ENCODE measurements around the gene BMAL1.
"Not testable (repeated sequence)": the region's sequence is repeated elsewhere in the genome, so short reads cannot be mapped to it uniquely, and the experiment has no call there.

The BMAL1 gene

DNA sequence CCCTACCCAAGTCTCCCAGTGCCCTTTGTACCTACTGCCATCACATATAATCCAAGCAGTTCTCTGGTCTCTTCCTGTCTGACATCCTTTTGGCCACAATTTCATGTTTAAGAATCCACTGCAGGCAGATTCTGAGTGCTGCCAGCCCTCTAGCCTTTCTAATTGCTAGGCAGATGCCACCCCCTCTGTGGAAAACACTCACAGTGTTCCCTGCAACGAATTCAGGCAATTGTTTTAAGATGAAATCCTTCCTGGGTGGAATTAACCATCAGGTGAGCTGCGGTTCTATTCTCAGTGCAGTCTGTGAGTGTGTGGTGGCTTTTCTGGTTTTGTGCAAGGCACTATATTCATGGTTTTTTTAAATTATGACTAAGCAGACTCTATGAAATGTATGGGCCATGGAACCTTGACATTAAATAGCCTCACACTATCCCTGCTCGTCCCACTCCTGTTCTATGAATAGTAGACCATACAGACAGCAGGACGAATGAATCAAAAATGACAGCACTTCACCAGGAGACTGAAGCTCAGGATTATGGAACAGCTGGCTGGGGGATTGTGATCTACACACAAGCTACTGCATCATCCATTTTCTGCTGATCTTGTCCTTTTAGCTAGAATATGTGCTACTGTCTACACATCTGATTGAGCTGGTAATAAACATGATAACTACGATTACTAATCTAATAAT is 29.8 kb upstream of the BMAL1 start:
- no peak for FAIRE-seq
- TF ChIP-seq POLR2A (IDR thresholded peaks at IDR 0.05; ENCODE audit: low read depth, low read length) = no peak
- no peak for TF ChIP-seq POLR2AphosphoS5 (IDR thresholded peaks at IDR 0.05; ENCODE audit: low read depth, low read length)
- TF ChIP-seq TAF1 (IDR thresholded peaks at IDR 0.05; ENCODE audit: borderline replicate concordance, low read depth, low read length) = no peak

DNA sequence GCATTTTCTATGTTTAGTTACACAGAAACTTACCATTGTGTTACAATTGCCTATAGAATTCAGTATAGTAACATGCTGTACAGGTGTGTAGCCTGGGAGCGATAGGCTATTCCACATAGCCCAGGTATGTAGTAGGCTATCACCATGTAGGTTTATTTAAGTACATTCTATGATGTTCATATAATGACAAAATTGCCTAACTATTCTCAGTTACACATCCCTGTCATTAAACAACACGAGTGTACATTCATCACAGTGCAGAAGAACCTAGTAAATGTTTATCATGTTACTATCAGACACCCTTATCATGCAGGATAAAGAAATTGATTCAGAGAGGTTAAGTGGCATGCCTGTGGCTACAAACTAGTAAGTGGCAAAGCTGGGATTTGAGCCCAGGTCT is 28.4 kb upstream of the BMAL1 start:
- TF ChIP-seq POLR2A (IDR thresholded peaks at IDR 0.05; ENCODE audit: low read depth, low read length) = no peak
- no peak for TF ChIP-seq POLR2AphosphoS5 (IDR thresholded peaks at IDR 0.05; ENCODE audit: low read depth, low read length)
- no peak for TF ChIP-seq TAF1 (IDR thresholded peaks at IDR 0.05; ENCODE audit: borderline replicate concordance, low read depth, low read length)
- no peak for DNase-seq (ENCODE audit: insufficient read length)
- FAIRE-seq = no peak

More for the DNA sequence above, 29.8 kb upstream of the BMAL1 start:
- no peak for DNase-seq (ENCODE audit: insufficient read length)

DNA sequence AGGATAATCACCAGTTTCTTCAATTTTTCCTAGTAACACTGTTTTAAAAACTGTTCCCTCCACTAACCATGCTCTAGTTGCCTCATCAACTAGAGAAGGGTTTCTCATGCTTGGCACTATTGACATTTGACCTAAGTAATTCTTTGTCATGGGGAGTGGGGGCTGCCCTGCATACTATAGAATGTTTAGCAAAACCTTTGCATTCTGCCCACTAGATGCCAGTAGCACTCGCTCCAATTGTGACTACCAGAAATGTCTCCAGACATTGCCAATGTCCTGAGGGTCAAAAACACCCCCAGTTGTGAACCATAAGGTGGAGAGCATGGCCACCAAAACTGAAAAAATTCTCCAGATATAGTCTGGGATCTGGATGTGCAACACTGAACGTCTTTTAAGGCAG is 27.6 kb upstream of the BMAL1 start:
- no peak for DNase-seq (ENCODE audit: insufficient read length)
- peak; percentile 44 for FAIRE-seq
- TF ChIP-seq TAF1 (IDR thresholded peaks at IDR 0.05; ENCODE audit: borderline replicate concordance, low read depth, low read length) (no peak), POLR2A (IDR thresholded peaks at IDR 0.05; ENCODE audit: low read depth, low read length) (no peak), POLR2AphosphoS5 (IDR thresholded peaks at IDR 0.05; ENCODE audit: low read depth, low read length) (no peak)

DNA sequence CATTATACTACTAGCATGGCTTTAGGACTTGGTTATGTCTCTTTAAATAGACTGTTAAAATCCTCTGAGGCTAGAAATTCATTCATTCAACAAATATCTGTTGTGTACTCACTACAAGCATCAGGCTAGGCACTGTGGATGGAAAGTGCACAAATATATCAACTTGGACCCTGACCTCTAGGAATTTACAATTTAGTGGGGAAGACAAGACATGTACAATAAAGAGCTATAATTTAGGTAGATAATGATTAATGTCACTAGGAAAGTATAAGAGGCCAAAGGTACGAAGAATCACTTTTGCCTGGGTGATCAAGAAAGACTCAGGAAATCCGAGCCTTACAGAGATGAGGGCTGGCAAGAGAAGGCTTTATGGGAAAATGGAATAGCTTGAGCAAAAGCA is 25.6 kb upstream of the BMAL1 start:
- FAIRE-seq (no peak), DNase-seq (ENCODE audit: insufficient read length) (no peak)

DNA sequence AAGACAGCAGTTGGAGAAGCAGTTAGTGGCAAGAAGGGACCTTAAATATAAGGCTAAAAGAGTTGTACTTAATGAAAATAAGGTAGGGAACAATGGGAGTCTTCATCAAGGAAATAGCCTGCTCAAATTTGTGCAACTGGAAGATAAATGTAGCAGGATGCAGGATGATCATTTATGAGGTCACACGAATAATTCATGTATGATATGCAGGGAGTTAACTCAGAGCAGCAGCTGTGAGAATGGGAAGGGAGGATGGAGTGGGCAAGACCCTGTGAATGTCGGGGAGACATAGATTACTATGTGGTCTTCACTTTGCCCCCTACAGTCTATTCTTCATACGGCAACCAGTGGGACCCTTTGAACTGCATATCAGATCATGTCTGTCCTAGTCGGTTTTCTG is 25.2 kb upstream of the BMAL1 start:
- peak; percentile 9 for FAIRE-seq
- TF ChIP-seq POLR2AphosphoS5 (IDR thresholded peaks at IDR 0.05; ENCODE audit: low read depth, low read length) = no peak
- no peak for TF ChIP-seq TAF1 (IDR thresholded peaks at IDR 0.05; ENCODE audit: borderline replicate concordance, low read depth, low read length)
- no peak for TF ChIP-seq POLR2A (IDR thresholded peaks at IDR 0.05; ENCODE audit: low read depth, low read length)
- no peak for DNase-seq (ENCODE audit: insufficient read length)

More for the DNA sequence above, 25.6 kb upstream of the BMAL1 start:
- TF ChIP-seq POLR2A (IDR thresholded peaks at IDR 0.05; ENCODE audit: low read depth, low read length) (no peak), POLR2AphosphoS5 (IDR thresholded peaks at IDR 0.05; ENCODE audit: low read depth, low read length) (no peak), TAF1 (IDR thresholded peaks at IDR 0.05; ENCODE audit: borderline replicate concordance, low read depth, low read length) (no peak)

DNA sequence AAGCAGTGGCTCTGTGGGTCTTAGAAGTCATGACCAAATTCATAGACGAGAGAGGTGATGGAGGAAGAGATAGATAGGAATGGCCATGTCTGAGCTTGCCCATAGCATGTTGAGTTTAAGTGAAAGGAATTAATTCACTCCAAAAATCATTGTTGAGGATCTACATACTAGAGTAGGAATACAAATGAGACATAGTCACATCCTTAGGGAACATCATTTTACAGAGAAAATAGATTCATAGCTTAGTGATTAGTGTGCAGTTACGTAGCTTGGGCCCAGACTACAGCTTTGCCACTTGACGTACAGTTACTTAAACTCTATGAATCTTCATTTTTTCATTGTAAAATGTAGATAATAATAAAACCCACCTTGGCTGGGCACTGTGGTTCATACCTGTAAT is 21.4 kb upstream of the BMAL1 start:
- no peak for TF ChIP-seq POLR2A (IDR thresholded peaks at IDR 0.05; ENCODE audit: low read depth, low read length)
- no peak for TF ChIP-seq POLR2AphosphoS5 (IDR thresholded peaks at IDR 0.05; ENCODE audit: low read depth, low read length)
- TF ChIP-seq TAF1 (IDR thresholded peaks at IDR 0.05; ENCODE audit: borderline replicate concordance, low read depth, low read length) = no peak
- FAIRE-seq = no peak
- DNase-seq (ENCODE audit: insufficient read length) = no peak

DNA sequence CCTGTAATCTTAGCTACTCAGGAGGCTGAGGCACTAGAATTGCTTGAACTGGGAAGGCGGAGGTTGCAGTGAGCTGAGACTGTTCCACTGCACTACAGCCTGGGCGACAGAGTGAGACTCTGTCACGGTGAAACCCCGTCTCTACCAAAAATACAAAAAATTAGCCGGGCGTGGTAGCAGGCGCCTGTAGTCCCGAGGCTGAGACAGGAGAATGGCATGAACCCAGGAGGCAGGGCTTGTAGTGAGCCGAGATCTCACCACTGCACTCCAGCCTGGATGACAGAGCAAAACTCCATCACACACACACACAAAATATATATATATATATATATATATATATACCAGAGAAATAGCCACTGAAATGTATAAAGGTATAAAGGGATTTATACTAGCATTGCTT is 19.5 kb upstream of the BMAL1 start:
- not testable (repeated sequence) for DNase-seq (ENCODE audit: insufficient read length); FAIRE-seq

DNA sequence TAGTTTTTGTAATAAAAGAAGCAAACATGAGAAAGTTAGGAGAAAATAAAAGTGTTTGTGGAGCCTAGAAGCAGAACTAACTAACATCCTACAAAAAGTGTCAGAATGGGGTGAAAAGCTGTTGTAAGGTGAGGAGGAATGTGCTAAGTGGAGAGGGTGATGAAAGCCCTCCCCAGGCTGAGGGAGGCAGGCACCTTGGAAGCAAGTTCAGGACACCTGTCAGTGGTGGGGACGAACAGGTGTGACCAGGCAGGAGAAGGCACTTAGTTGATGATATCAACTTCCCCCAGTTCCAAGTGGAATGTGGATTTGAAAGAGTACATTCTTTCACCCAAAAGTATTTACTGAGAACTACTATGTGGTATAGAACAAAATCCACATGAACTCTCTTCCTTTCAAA is 18.7 kb upstream of the BMAL1 start:
- FAIRE-seq = no peak
- no peak for DNase-seq (ENCODE audit: insufficient read length)
- no peak for TF ChIP-seq POLR2A (IDR thresholded peaks at IDR 0.05; ENCODE audit: low read depth, low read length)
- no peak for TF ChIP-seq TAF1 (IDR thresholded peaks at IDR 0.05; ENCODE audit: borderline replicate concordance, low read depth, low read length)
- TF ChIP-seq POLR2AphosphoS5 (IDR thresholded peaks at IDR 0.05; ENCODE audit: low read depth, low read length) = no peak

DNA sequence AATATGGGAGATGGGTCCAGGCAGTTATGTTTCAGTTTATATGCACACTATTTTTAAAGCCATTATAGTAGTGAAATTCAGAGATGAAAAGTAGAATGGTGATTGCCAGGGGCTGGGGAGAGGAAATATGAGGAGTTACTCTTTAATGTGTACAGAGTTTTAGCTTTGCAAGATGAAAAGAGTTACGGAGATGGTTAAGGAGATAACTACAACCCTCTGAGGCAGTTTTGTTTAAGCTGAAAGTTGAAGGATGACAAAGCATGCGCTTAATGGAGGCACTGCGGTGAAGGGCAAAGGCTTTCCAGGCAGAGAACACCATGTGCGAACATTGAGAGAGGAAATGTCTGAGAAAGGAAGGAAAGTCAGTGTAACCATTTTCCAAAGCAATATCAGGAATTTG is 18.2 kb upstream of the BMAL1 start:
- DNase-seq (ENCODE audit: insufficient read length) (no peak), FAIRE-seq (no peak)
- TF ChIP-seq POLR2AphosphoS5 (IDR thresholded peaks at IDR 0.05; ENCODE audit: low read depth, low read length) = no peak
- TF ChIP-seq POLR2A (IDR thresholded peaks at IDR 0.05; ENCODE audit: low read depth, low read length) = no peak
- TF ChIP-seq TAF1 (IDR thresholded peaks at IDR 0.05; ENCODE audit: borderline replicate concordance, low read depth, low read length) = no peak

DNA sequence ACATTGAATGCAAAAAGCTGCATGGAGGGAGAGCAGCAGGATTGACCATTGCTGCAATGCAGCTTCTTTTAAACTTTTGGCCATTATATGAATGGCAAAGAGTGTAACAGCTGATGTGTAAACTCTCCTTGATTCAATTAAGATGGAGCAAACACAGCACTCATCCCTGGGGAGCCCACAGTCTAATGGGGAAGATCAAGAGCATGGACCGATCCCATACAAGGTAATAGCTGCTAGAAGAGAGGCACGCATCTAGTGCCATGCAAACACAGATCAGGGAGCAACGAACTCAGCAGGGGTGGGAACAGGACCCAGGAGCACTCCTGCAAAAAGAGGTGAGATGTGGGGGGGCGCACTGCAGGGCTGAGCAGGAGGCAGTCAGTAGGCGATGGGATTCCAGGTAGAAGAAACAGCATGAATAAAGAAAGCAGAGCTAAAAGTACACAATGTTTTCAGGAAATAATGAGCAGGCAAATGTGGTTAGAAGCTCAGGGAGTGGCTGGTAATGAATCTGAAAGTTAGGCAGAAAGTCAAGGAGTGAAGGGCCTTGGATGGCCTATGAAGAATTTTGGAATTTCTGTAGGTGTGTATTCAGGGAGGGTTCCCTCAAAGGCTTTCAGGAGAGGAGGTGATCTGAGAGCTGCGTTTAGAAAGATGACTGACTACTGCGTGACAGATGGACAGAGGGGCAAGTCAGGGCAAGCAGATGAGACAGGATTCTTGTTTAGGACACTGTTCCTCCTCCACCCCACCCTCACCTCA is 17.2 kb upstream of the BMAL1 start:
- DNase-seq (ENCODE audit: insufficient read length) (no peak), FAIRE-seq (no peak)
- TF ChIP-seq TAF1 (IDR thresholded peaks at IDR 0.05; ENCODE audit: borderline replicate concordance, low read depth, low read length) (no peak), POLR2AphosphoS5 (IDR thresholded peaks at IDR 0.05; ENCODE audit: low read depth, low read length) (no peak), POLR2A (IDR thresholded peaks at IDR 0.05; ENCODE audit: low read depth, low read length) (no peak)

DNA sequence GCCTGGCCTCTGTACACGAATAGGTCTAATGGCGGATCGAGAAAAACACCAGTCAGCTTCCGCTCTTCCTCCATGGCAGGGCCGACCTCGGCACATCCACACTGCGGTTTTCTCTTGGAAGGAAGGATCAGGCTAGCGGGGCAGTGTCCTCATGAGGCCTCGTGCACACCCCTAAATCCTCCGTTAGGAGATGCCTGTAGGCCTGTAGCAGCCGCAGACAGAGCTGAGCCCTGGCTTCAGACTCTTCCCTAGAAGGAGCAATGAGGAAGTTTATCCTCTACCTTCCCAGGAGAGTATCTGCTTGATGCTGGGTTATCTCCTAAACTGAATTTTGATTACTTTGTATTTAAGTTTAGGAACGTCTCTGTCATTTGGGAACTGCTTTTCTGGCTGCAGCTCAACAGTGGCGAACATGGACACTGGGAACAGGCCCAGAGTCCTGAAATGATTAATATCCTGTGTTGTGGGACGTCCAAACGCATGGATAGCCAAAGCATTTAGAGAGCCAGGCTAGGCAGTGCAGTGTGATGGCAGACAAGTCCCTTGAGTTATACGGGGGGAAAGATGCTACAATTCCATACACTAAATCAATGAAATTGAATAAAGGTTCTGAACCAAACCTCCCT is 16.5 kb upstream of the BMAL1 start:
- FAIRE-seq (no peak), DNase-seq (ENCODE audit: insufficient read length) (no peak)
- no peak for TF ChIP-seq POLR2AphosphoS5 (IDR thresholded peaks at IDR 0.05; ENCODE audit: low read depth, low read length)
- no peak for TF ChIP-seq POLR2A (IDR thresholded peaks at IDR 0.05; ENCODE audit: low read depth, low read length)
- no peak for TF ChIP-seq TAF1 (IDR thresholded peaks at IDR 0.05; ENCODE audit: borderline replicate concordance, low read depth, low read length)

DNA sequence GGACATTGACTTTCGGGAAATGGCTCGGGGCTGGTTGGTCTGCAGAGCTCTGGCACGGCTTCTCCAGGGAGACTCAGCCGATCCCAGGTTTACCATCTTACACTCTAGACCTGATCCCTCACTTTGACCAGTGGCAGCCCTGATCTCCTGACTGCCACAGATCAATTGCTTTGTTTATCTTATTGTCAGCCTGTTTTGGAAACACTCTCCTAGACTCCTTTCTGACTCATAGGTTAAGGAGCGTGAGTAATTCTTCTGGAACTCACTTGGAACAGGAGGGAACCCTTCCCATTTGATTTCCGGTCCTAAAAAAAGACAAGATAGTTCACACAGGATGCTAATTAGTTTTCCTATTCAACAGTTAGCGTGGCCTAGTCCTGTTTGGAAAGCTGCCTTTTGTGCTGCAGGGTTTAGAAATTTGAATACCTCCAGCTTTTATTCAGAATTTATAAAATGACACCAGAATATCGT is 16.0 kb upstream of the BMAL1 start:
- no peak for FAIRE-seq
- DNase-seq (ENCODE audit: insufficient read length) = no peak
- no peak for TF ChIP-seq POLR2AphosphoS5 (IDR thresholded peaks at IDR 0.05; ENCODE audit: low read depth, low read length)
- no peak for TF ChIP-seq POLR2A (IDR thresholded peaks at IDR 0.05; ENCODE audit: low read depth, low read length)
- TF ChIP-seq TAF1 (IDR thresholded peaks at IDR 0.05; ENCODE audit: borderline replicate concordance, low read depth, low read length) = no peak
